HG03135 (cell line): ENCODE results near the gene SLC35E4.
"Not testable (repeated sequence)": the region's sequence is repeated elsewhere in the genome, so short reads cannot be mapped to it uniquely, and the experiment has no call there.

Experiments used
- ATAC-seq: cut with Tn5 transposase; IDR thresholded peaks from one replicate; pipeline ENCODE4 v1.9.1; 2021; ENCODE audit warnings: mild to moderate bottlenecking, moderate library complexity; ENCODE audit not compliant: unreplicated experiment

Gene SLC35E4

DNA sequence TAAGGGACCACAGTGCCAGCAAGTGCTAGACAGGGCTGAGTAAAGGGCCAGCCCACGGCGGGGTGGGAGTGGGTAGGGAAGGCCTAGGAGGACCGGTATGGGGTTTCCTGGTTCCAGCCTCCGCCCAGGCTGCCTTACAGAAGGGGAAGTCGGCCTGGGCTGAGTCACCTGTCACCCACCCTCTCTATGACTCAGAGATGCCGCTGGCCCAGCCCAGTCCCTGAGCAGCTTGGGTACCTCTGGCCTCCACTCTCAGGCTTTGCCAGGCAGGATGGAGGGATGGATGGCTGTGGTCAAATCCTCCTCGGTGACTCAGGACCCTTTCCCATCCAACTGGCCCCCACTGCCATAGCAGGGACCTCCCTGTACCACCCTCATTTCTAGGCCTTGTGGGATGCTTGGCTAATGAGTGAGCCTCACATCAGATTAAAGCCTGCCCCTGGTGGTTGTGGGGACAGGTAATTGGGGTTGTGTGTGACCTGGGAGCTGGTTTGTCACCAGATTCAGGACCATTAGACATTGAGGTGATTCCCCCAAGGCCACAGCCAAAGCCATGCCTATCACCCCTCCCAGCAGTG lies 13.9 kb downstream of the SLC35E4 start:
- ATAC-seq = peak; percentile 69

DNA sequence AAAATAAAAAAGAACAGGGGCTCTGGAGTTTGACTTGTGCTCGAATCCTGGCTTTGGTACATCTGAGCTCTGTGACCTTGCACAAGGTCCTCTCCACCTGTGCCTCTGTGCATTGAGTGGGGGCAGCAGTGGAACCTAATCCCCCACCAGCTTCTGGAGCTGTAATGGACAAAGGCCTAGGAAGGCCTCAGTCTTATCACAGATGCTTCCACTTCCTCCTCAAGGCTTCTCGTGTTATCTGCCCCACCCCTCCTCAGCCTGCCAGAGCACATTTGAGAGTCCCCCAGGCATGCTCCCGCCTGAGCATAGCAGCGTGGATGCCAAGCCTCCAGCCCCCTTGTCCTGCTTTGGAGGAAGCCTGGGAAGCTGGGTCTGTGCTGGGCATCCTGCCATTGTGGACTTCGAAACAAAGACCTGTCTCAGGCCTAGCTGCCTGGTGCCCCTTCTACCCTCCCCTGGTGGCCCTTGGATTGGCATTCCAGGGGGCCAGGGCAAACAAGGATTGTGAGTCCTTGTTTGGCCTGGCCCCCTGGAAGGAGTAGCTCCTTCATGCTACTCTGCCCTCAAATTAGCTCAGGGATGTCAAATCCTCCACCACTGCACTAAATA lies 15.0 kb downstream of the SLC35E4 start:
- no peak for ATAC-seq

DNA sequence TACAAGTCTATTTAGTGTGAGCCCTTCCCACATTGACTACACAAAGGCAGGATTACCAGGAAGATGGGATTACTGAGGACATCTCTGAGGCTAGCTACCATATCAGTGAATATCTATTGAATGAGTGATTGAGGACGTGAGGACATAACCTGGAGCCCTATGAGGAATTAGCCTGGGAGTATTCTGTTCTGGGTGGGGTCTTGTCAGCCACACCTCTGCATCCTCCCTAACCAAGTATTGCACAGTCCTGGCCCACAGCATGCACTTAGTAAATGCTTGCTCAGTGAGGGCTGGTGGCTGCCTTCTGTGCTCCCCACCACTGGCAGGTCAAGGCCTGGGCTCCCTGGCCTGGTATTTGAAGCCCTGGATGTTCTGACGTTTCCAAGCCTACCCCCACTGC lies 17.3 kb downstream of the SLC35E4 start:
- no peak for ATAC-seq

DNA sequence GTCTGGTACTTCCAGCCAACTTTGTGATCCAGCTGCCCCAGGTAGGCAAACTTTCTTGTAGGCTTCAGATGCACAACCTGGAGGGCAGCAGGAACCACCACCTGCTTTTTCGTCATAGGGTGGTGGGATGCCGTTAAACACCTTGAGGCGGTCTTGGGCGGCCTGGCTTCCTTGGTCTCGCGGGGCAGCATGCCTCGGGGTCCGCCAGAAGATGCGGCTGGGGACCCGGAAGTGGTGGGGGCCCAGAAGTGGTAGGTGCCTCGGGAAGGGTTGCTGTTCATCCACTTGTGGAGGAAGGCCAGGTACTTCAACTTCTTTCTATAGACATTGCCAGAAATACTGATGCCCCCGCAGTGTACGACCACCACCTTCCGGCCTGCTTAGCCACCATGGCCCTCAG lies 18.8 kb downstream of the SLC35E4 start:
- ATAC-seq = no peak

DNA sequence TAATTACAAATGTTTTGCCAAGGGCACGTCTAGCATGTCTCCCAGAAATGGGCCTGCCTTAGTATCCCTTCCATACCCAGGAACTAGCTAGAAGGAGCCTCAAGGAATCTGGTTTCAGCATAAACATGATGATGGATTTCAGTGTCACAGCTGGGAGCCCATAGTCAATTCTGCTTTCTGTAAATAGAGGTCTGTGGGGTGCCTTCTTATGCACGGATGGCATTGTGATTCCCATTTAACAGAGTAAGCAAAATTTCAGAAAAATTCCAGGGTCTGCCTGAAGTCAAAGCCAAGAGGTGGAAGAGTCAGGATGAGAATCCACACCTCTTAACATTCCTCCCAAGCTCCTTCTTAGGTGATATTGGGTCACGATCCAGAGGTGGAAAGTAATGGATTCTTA lies 20.0 kb downstream of the SLC35E4 start:
- ATAC-seq = no peak

DNA sequence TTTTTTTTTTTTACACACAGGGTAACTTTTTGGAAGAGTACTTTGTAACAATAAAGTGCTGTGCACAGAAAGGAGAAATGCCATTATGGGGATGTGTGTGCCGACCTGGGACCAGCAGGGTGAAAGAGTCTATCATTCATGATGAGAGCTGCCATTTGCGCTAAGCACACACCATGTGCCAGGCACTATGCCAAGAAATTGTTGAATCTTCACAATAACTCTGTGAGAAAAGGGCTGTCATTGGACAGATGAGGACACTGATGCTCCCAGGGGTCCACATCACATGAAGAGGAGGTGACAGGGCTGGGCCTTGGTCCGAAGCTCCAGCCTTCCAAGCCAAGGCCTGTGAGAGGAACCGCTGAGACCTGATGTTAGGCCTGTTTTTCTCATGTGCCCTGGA lies 26.5 kb downstream of the SLC35E4 start:
- no peak for ATAC-seq

DNA sequence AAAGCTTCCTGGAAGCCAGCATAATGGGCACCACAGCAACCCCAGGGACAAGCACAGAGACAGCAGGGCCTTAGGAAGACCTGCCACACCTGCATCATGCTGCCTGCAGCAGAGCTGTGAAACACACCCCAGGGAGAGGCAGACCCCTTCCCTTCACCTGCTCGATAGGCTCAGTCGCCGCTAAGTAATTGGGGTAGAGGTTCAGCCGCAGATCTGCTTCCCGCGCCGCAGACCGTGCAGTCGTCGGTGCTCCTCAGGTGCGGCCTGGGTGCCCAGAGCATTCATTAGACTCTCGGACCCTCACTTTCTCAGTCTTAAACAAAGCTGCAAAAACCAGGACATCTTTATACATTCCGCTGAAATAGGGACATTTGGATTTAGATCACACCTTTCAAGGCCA lies 29.2 kb downstream of the SLC35E4 start:
- ATAC-seq = no peak

DNA sequence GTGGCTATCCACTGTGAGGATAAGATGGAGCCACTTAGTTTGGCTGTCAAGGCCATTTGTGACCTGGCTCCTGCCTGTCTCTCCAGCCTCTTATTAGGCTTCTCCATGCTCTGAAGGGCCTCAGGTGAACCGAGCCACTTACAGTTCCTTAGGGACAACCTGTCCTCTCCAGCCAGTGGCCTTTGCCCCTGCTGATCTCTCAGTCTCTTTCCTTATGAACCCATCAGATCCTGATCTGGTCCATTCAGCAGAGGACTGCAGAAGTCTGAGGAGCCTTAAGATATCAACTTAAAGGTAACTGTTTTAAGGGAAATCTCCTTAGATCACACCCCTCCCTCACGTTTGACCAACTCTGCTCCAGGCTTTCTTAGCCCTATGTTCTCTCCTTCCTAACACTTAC lies 29.7 kb downstream of the SLC35E4 start:
- ATAC-seq = no peak

GRCh38 chr22:30665786-30666185 lies 30.2 kb downstream of the SLC35E4 start:
- no peak for ATAC-seq

GRCh38 chr22:30667107-30667493 lies 31.5 kb downstream of the SLC35E4 start:
- ATAC-seq = no peak

GRCh38 chr22:30667494-30668385 lies 32.2 kb downstream of the SLC35E4 start, which contains the start of gene DUSP18:
DUSP18 (minus strand) TSS chr22:30667875; CDS start chr22:30664003, 3,872 bp downstream.
- ATAC-seq = peak; percentile 89

GRCh38 chr22:30668386-30668710 lies 32.8 kb downstream of the SLC35E4 start:
- no peak for ATAC-seq

DNA sequence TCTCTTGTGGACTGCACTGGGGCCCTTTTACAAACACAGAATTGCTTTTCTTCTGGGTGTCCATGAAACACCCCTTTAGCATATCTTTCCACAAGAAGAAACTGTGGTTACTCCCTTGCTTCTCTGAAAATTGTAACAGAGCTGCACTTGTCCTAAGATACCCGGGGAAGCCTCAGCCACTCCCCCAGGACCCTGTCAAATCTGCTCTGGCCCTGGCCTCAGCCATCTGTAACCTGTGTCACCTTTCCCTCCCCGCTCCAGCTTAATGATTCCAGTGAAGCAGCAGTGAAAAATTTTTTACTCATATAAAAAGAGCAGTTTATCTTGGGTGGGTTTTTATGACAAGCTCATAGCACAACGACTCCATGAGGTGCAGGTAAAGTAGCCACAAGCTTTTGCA lies 35.5 kb downstream of the SLC35E4 start:
- no peak for ATAC-seq

GRCh38 chr22:30673136-30673535 lies 37.6 kb downstream of the SLC35E4 start:
- no peak for ATAC-seq

DNA sequence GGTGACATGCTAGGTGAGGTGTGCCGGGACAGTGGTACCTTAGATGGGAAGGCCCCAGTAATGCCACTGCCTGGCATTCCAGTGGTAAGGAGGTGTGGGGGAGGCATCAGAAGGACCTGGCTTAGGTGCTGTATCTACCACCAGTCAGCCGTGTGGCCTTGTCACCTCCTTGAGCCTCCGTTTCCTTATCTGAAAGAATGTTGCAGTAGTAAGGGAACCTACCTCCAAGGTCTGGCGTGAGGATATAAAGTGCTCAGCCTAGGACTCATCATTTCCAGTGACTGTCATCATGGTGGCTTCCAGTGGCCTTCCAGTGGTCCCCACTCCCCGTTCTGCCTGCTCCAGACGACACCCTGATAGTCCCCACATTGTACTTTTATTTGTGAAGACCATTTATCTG lies 38.9 kb downstream of the SLC35E4 start:
- ATAC-seq = no peak

- no peak for ATAC-seq
These were observed 39.9 kb downstream of the SLC35E4 start for GRCh38 chr22:30675436-30675835.

DNA sequence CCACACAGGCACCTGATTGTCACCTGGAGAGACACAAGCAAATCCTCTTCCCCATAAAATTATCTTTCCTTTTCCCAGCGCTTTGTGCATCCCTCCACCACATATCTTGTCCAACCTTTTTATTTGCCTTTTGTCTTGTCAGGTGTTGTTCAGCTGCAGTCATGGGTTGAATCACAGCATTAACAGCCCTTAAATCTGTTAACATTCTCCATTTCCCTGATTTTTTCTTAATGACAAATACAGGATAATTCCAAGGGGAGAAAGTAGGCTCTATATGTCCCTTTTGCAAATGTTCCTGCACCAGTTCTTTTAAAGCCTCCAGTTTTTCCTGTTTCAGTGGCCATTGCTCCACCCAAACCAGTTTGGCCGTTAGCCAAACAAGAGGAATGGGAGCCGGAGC lies 41.0 kb downstream of the SLC35E4 start:
- ATAC-seq = not testable (repeated sequence)

GRCh38 chr22:30679895-30680690 lies 44.5 kb downstream of the SLC35E4 start:
- not testable (repeated sequence) for ATAC-seq

GRCh38 chr22:30680991-30681770 lies 45.6 kb downstream of the SLC35E4 start:
- ATAC-seq = no peak

DNA sequence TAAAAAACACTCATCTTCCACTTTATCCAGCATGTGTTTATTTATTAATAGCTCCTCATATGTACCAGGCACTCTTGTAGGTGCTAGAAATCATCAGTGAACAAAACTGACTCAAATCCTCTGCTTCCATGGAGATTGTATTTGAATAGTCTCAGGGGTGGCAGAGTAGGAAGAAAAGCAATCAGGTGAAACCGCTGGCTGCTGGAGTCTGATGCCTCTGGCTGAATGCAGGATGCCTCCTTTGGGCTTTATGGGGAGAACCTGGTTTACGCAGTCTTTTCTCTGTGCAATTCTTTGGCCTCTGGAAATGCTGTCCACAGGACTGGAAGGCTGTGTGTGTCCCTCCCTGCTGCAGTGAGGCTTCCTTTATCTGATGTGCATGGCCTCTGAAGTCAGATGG lies 46.2 kb downstream of the SLC35E4 start:
- no peak for ATAC-seq

GRCh38 chr22:30685178-30685577 lies 49.6 kb downstream of the SLC35E4 start:
- ATAC-seq = no peak
